HG03196 (cell line): ENCODE results near the gene LY86.

Source experiments
- ATAC-seq: cut with Tn5 transposase; IDR thresholded peaks from one replicate; pipeline ENCODE4 v1.9.1; 2021; ENCODE audit not compliant: unreplicated experiment

The LY86 gene

DNA sequence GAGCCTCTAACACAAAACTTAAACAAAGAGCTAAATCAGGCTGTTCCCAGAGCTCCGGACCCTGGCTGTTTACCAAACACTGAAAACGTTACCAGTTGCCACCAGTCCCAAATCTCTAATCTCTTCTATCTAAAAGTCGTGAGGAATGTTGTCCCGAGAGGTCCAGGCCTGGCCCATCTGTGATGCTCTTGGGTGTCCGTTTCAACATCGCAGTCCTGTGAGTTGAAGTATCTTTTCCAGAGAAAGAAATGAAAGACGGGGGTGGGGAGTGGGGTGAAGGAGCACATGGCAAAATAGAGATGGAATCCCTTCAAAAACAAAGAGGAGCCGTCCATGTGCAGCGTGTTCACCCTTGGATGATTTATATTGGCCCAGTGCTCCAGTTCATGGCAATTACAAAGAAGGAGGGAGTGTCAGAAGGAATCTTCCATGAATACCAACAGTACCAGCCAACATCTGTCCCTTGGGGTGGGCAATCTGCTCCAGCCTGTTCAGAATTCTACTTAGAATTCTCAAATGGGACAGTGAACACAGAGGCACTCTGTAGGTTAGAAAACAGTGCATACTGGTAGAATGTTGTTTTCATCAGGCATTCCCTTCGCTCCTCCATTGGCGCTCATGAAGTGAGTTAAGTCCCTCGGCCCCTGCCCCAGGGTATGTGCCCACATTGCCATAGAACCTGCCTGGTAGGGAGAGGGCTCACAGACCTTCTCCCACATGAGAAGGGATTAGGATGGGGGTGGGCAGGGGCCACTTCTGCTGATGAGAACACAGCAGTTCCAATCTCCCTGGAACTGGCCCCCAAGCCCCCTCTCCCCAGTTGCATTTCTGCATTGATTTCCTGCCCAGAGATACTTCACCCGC is 112.1 kb downstream of the LY86 start:
- ATAC-seq, result no peak

DNA sequence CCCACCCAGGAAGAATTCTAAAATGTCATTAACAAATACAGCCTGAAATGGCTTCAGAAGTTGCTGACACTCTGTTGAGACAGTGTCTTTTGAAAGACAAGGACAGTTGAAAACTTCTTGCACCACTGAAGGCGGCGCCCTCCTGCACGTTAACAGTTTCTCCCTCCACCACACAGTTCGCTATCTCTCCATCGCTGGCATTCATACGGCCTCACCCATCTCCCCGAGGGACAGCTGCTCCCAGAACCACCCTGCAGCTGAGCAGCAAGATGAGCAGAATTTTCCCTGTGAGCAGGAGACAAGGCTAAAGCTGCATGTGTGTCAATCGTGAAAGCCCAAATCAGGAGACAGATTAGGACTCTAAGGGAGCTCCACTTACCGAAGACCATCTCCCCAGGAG is 113.3 kb downstream of the LY86 start:
- ATAC-seq, result no peak

DNA sequence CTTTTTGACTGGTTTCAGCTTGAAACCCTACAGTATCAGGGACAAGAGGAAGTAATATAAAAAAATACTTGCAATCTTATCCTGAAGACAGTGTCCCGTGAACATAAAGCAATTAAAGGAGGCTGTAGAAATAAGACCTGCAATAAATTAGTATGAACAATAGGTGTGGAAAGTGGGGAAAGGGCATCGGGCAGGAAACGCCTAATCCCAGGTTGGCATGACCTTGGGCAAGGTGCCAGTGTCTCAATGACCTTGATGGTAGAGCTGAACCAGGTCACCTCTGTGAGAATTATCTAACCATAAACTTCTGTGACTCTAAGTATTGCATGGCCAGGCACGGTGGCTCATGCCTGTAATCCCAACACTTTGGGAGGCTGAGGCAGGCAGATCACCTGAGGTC is 115.2 kb downstream of the LY86 start:
- ATAC-seq, result no peak
